ENCODE data around the gene ARL4A.
A peak's percentile ranks its signal among the peaks of the same experiment; 100 is the strongest.

The ARL4A gene

DNA sequence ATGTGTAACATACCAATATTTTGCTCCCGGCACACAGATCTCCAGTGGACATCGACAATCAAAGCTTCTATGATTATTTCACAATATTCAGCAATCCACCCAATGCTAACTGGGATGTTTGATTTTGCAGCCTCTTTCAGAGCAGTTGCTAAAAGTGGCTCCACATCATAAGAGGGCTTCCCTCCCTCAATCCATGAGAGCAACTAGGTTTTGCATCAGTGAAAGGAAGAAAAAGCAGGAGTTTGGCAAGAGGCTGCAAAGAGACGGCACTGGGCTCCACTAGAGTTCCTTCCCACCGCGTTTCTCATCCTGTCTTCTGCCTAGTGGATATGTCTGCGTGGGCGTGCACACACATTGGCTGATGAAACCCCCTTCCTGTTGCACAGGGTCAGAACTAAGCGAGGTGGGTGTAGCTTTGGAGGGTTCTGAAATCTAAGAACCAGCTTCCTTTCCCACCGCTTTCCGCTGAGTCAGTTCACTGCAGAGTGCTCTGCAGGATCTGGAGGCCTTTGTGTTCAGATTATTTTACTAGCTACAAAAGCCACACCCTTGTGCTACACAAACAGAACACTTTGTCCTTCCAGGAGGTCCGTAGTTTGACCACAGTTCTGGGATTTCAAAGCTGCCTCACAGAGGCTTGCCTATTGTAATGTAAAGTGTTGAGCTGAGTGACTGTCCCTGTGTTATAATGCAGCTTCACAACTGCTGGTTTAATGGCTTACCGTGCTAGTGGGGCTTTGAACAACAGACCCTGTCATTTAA lies 28.1 kb downstream of the ARL4A start:
- H3K9me3 ChIP-seq (ENCODE audit: control insufficient read depth, insufficient read depth, low read length), result no peaks in the 10 kb centered on the region
- H3K4me3 ChIP-seq (ENCODE audit: low read length), result no peak overlapping the region
- H3K36me3 ChIP-seq (ENCODE audit: control insufficient read depth, insufficient read depth, low read length), result no peaks in the 10 kb centered on the region
- DNase-seq (ENCODE audit: low read depth, low spot score), result peak; percentile 71
- WGBS (ENCODE audit: insufficient coverage, insufficient read length), result no CpG with 5 or more reads among the region's 12 CpGs
- no peaks in the 10 kb centered on the region for H3K27me3 ChIP-seq (ENCODE audit: control insufficient read depth, insufficient read depth, low read length)
- no peak overlapping the region for H3K27ac ChIP-seq (ENCODE audit: low read length)
- H3K4me1 ChIP-seq (ENCODE audit: control insufficient read depth, insufficient read depth, low read length), result peaks cover 6% of the 10 kb centered on the region; the same call in 1 of the 2 replicates

DNA sequence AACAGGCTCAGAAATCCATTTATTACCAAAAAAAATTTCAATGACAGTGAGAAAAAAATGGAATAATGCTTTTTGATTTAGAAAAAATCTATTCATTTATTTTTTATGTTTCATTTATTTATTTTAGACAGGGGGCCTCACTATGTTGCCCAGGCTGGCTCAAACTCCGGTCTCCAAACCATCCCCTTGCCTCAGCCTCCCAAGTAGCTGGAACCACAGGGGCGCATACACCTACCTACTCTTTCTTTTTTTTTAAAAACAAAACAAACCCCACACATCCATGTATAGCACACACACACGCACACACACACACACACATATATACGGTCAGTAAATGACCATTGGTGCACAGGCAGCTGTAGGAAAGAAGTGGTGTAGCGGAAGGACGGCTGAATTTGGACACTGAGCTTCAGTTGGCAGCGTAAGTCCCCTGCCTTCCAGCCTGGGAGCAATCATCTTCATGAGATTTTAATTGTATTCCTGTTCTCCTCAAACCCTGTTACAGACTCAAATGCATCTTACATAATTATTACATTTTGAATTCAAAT lies 28.8 kb downstream of the ARL4A start:
- no CpG with 5 or more reads among the region's 7 CpGs for WGBS (ENCODE audit: insufficient coverage, insufficient read length)
- peaks cover 6% of the 10 kb centered on the region; the same call in 1 of the 2 replicates for H3K4me1 ChIP-seq (ENCODE audit: control insufficient read depth, insufficient read depth, low read length)

GRCh38 chr7:12716722-12717121 lies 29.3 kb downstream of the ARL4A start:
- peaks cover 6% of the 10 kb centered on the region; the same call in 1 of the 2 replicates for H3K4me1 ChIP-seq (ENCODE audit: control insufficient read depth, insufficient read depth, low read length)
- no peaks in the 10 kb centered on the region for H3K9me3 ChIP-seq (ENCODE audit: control insufficient read depth, insufficient read depth, low read length)
- no CpG with 5 or more reads among the region's 3 CpGs for WGBS (ENCODE audit: insufficient coverage, insufficient read length)
- H3K4me3 ChIP-seq (ENCODE audit: low read length), result no peak overlapping the region
- H3K27me3 ChIP-seq (ENCODE audit: control insufficient read depth, insufficient read depth, low read length), result no peaks in the 10 kb centered on the region
- H3K27ac ChIP-seq (ENCODE audit: low read length), result no peak overlapping the region
- no peaks in the 10 kb centered on the region for H3K36me3 ChIP-seq (ENCODE audit: control insufficient read depth, insufficient read depth, low read length)
- no peak for DNase-seq (ENCODE audit: low read depth, low spot score)

More for the DNA sequence above, 28.8 kb downstream of the ARL4A start:
- no peaks in the 10 kb centered on the region for H3K36me3 ChIP-seq (ENCODE audit: control insufficient read depth, insufficient read depth, low read length)
- no peaks in the 10 kb centered on the region for H3K9me3 ChIP-seq (ENCODE audit: control insufficient read depth, insufficient read depth, low read length)
- H3K4me3 ChIP-seq (ENCODE audit: low read length), result no peak overlapping the region
- no peak for DNase-seq (ENCODE audit: low read depth, low spot score)
- H3K27me3 ChIP-seq (ENCODE audit: control insufficient read depth, insufficient read depth, low read length), result no peaks in the 10 kb centered on the region
- no peak overlapping the region for H3K27ac ChIP-seq (ENCODE audit: low read length)

GRCh38 chr7:12719141-12719919 lies 31.9 kb downstream of the ARL4A start:
- Histone ChIP-seq H3K27ac (ENCODE audit: low read length) (no peak overlapping the region), H3K27me3 (ENCODE audit: control insufficient read depth, insufficient read depth, low read length) (no peaks in the 10 kb centered on the region), H3K4me3 (ENCODE audit: low read length) (no peak overlapping the region), H3K36me3 (ENCODE audit: control insufficient read depth, insufficient read depth, low read length) (no peaks in the 10 kb centered on the region), H3K4me1 (ENCODE audit: control insufficient read depth, insufficient read depth, low read length) (peaks cover 6% of the 10 kb centered on the region; the same call in 1 of the 2 replicates), H3K9me3 (ENCODE audit: control insufficient read depth, insufficient read depth, low read length) (no peaks in the 10 kb centered on the region)
- no peak for DNase-seq (ENCODE audit: low read depth, low spot score)
- no CpG with 5 or more reads among the region's 5 CpGs for WGBS (ENCODE audit: insufficient coverage, insufficient read length)

DNA sequence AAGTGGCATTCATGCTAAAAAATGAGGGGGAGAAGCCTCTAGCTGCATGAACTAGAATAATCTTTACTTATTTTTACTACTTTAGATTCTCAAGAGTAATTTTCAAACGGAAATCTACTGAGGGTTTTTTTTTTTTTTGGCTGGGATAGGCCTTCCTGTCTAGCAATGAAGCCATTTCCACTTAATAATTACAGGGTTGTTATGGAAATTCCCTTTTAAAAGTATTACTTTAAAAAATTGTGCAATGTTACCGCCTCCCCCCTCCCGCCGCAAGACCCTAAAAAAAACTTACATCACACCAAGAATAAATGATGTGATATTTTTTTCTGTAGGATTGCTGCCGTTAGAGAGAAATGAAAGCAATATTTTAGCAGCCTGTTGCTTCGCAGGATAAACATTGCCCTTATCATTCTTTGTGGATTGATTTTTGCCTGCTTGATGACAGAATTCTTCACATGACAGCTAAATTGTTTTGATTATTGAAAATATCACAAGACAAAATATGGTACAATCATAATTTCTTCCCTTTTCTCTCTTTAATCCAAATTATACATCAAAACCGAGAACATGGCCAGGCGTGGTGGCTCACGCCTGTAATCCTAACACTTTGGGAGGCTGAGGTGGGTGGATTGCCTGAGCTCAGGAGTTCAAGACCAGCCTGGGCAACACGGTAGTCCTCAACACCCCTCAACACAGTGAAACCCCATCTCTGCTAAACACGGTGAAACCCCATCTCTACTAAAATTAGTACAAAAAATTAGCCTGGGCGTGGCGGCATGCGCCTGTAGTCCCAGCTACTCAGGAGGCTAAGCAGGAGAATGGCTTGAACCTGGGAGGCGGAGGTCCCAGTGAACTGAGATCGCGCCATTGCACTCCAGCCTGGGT lies 32.8 kb downstream of the ARL4A start:
- no peak for DNase-seq (ENCODE audit: low read depth, low spot score)
- Histone ChIP-seq H3K36me3 (ENCODE audit: control insufficient read depth, insufficient read depth, low read length) (no peaks in the 10 kb centered on the region), H3K27me3 (ENCODE audit: control insufficient read depth, insufficient read depth, low read length) (no peaks in the 10 kb centered on the region), H3K27ac (ENCODE audit: low read length) (no peak overlapping the region), H3K9me3 (ENCODE audit: control insufficient read depth, insufficient read depth, low read length) (no peaks in the 10 kb centered on the region), H3K4me1 (ENCODE audit: control insufficient read depth, insufficient read depth, low read length) (peaks cover 5% of the 10 kb centered on the region; the same call in 1 of the 2 replicates), H3K4me3 (ENCODE audit: low read length) (no peak overlapping the region)
- WGBS (ENCODE audit: insufficient coverage, insufficient read length), result no CpG with 5 or more reads among the region's 17 CpGs

GRCh38 chr7:12721286-12721830 lies 33.9 kb downstream of the ARL4A start:
- H3K36me3 ChIP-seq (ENCODE audit: control insufficient read depth, insufficient read depth, low read length), result no peaks in the 10 kb centered on the region
- H3K4me1 ChIP-seq (ENCODE audit: control insufficient read depth, insufficient read depth, low read length), result no peaks in the 10 kb centered on the region
- no peaks in the 10 kb centered on the region for H3K9me3 ChIP-seq (ENCODE audit: control insufficient read depth, insufficient read depth, low read length)
- no peak for DNase-seq (ENCODE audit: low read depth, low spot score)
- H3K4me3 ChIP-seq (ENCODE audit: low read length), result no peak overlapping the region
- no CpG with 5 or more reads among the region's 6 CpGs for WGBS (ENCODE audit: insufficient coverage, insufficient read length)
- H3K27ac ChIP-seq (ENCODE audit: low read length), result no peak overlapping the region
- H3K27me3 ChIP-seq (ENCODE audit: control insufficient read depth, insufficient read depth, low read length), result no peaks in the 10 kb centered on the region

- no CpG with 5 or more reads among the region's 2 CpGs for WGBS (ENCODE audit: insufficient coverage, insufficient read length)
Measured at GRCh38 chr7:12722136-12722535, 34.7 kb downstream of the ARL4A start.

GRCh38 chr7:12722636-12723605 lies 35.5 kb downstream of the ARL4A start:
- DNase-seq (ENCODE audit: low read depth, low spot score), result no peak
- WGBS (ENCODE audit: insufficient coverage, insufficient read length), result no CpG with 5 or more reads among the region's 4 CpGs

More at GRCh38 chr7:12722136-12722535, 34.7 kb downstream of the ARL4A start:
- Histone ChIP-seq H3K36me3 (ENCODE audit: control insufficient read depth, insufficient read depth, low read length) (no peaks in the 10 kb centered on the region), H3K9me3 (ENCODE audit: control insufficient read depth, insufficient read depth, low read length) (no peaks in the 10 kb centered on the region), H3K4me3 (ENCODE audit: low read length) (no peak overlapping the region), H3K4me1 (ENCODE audit: control insufficient read depth, insufficient read depth, low read length) (no peaks in the 10 kb centered on the region), H3K27ac (ENCODE audit: low read length) (no peak overlapping the region), H3K27me3 (ENCODE audit: control insufficient read depth, insufficient read depth, low read length) (no peaks in the 10 kb centered on the region)
- no peak for DNase-seq (ENCODE audit: low read depth, low spot score)

More at GRCh38 chr7:12722636-12723605, 35.5 kb downstream of the ARL4A start:
- H3K4me3 ChIP-seq (ENCODE audit: low read length), result no peak overlapping the region
- no peaks in the 10 kb centered on the region for H3K36me3 ChIP-seq (ENCODE audit: control insufficient read depth, insufficient read depth, low read length)
- no peak overlapping the region for H3K27ac ChIP-seq (ENCODE audit: low read length)
- H3K4me1 ChIP-seq (ENCODE audit: control insufficient read depth, insufficient read depth, low read length), result no peaks in the 10 kb centered on the region
- no peaks in the 10 kb centered on the region for H3K27me3 ChIP-seq (ENCODE audit: control insufficient read depth, insufficient read depth, low read length)
- no peaks in the 10 kb centered on the region for H3K9me3 ChIP-seq (ENCODE audit: control insufficient read depth, insufficient read depth, low read length)
